ENCODE data around the gene ZSWIM6. TPM values are rescaled to one million over a fixed set of nuclear protein-coding genes. Genes with fewer than 3 reads are reported as not detected.

ZSWIM6 gene
- polyA plus RNA-seq, 3 donors: 1.7 to 33.5 (median 2.7) TPM

DNA sequence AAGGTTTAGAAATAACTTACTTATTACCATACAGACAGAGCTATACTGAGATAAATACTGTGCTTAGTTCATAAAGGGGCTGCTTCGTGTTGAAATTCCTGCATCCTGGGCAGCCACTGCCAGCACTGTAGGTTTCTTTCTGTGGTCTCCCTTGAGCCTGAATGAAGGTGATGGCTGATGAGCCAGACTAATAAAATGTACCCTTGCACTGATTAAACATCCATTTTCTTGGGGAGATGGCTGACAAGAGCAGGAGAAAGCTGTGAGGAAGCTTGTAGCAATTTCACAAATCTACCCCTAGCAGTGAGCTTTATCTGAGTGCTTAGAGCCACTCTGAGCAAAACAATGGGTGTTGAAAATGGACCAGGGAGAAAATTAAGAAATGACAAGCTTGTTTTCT lies 23.3 kb upstream of the ZSWIM6 start:
- TF ChIP-seq, protein P1, sequence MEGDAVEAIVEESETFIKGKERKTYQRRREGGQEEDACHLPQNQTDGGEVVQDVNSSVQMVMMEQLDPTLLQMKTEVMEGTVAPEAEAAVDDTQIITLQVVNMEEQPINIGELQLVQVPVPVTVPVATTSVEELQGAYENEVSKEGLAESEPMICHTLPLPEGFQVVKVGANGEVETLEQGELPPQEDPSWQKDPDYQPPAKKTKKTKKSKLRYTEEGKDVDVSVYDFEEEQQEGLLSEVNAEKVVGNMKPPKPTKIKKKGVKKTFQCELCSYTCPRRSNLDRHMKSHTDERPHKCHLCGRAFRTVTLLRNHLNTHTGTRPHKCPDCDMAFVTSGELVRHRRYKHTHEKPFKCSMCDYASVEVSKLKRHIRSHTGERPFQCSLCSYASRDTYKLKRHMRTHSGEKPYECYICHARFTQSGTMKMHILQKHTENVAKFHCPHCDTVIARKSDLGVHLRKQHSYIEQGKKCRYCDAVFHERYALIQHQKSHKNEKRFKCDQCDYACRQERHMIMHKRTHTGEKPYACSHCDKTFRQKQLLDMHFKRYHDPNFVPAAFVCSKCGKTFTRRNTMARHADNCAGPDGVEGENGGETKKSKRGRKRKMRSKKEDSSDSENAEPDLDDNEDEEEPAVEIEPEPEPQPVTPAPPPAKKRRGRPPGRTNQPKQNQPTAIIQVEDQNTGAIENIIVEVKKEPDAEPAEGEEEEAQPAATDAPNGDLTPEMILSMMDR (IDR thresholded peaks at IDR 0.05): no peak
- Histone ChIP-seq H3K9ac (ENCODE audit: insufficient read depth, low read length, poor library complexity, severe bottlenecking) (no peak overlapping the region), H3K27me3 (ENCODE audit: control insufficient read depth in 2 of 2, insufficient read depth in 2 of 2, low read length in 2 of 2) (no peaks in the 10 kb centered on the region), H3K4me2 (replicated peaks; ENCODE audit: extremely low read depth, low read length, poor library complexity, severe bottlenecking) (no peak overlapping the region), H3K36me3 (replicated peaks in 1 of 2; ENCODE audit: control insufficient read depth in 1 of 2, insufficient read depth in 2 of 2, low read length in 2 of 2) (no peaks in the 10 kb centered on the region), H3K27ac (ENCODE audit: low read depth in 1 of 2, low read length in 2 of 2) (no peak overlapping the region), H4K20me1 (ENCODE audit: insufficient read depth, low read length) (no peaks in the 10 kb centered on the region), H3K9me3 (replicated peaks in 1 of 2; ENCODE audit: control insufficient read depth in 1 of 2, insufficient read depth in 1 of 2, low read length in 2 of 2) (no peaks in the 10 kb centered on the region), H3K79me2 (ENCODE audit: insufficient read depth, low read length) (no peaks in the 10 kb centered on the region), H3K4me3 (replicated peaks in 1 of 3; ENCODE audit: low read depth in 2 of 3, low read length in 3 of 3) (no peak overlapping the region), H2AFZ (ENCODE audit: insufficient read depth, low read depth, low read length, poor library complexity, severe bottlenecking) (no peak overlapping the region), H3K4me1 (ENCODE audit: control insufficient read depth in 1 of 2, insufficient read depth in 2 of 2, low read length in 2 of 2) (peaks cover 18 to 37% of the 10 kb centered on the region in 2 donors)
- peaks cover 45% of the 10 kb centered on the region for H3K4me1 Mint-ChIP-seq
- 100% methylated on average over 1 of the region's 1 CpG for WGBS (ENCODE audit: insufficient coverage)
- H3K36me3 Mint-ChIP-seq: no peaks in the 10 kb centered on the region
- no peak overlapping the region for H3K27ac Mint-ChIP-seq
- H3K9me3 Mint-ChIP-seq: no peaks in the 10 kb centered on the region
- intact Hi-C loops (cut with micrococcal nuclease): loop anchor here in 1 of 2 donors (10.0 kb wide), 1 partner anchor 134 kb away; no protein-coding TSS in a partner anchor
- DNase-seq: no peak
- H3K27me3 Mint-ChIP-seq (ENCODE audit: low read depth in 3 of 3): peaks cover 0 to 4% (median 3%) of the 10 kb centered on the region in 3 donors
- H3K4me3 Mint-ChIP-seq: no peak overlapping the region

DNA sequence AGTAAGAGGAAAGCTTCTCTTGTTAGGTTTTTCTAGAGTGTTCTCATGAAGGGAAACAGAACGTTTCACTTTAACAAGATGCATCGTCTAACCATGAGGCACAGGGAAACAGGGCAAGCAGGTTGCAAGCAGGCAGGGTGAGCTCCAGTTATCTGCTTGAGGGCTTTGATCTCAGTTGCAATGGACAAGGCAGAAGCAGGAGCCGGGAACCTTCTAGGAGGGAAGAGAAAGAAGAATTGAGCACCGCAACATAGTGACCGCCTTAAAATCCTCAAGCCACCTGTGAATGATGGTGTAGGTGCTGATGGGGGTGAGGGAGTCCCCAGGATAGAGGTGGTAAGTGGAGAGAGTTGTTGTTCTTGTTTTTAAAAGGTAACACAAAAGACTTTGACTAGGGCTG lies 22.9 kb upstream of the ZSWIM6 start:
- Mint-ChIP-seq H3K4me3 (no peak overlapping the region), H3K9me3 (no peaks in the 10 kb centered on the region), H3K4me1 (peaks cover 45% of the 10 kb centered on the region), H3K27me3 (ENCODE audit: low read depth in 3 of 3) (peaks cover 0 to 5% (median 2%) of the 10 kb centered on the region in 3 donors), H3K36me3 (no peaks in the 10 kb centered on the region), H3K27ac (no peak overlapping the region)
- no peak overlapping the region for H3K4me2 ChIP-seq (replicated peaks; ENCODE audit: extremely low read depth, low read length, poor library complexity, severe bottlenecking)
- H3K27ac ChIP-seq (ENCODE audit: low read depth in 1 of 2, low read length in 2 of 2): no peak overlapping the region
- H3K9ac ChIP-seq (ENCODE audit: insufficient read depth, low read length, poor library complexity, severe bottlenecking): no peak overlapping the region
- H3K9me3 ChIP-seq (replicated peaks in 1 of 2; ENCODE audit: control insufficient read depth in 1 of 2, insufficient read depth in 1 of 2, low read length in 2 of 2): no peaks in the 10 kb centered on the region
- TF ChIP-seq, protein P1 (IDR thresholded peaks at IDR 0.05): no peak
- no peak overlapping the region for H2AFZ ChIP-seq (ENCODE audit: insufficient read depth, low read depth, low read length, poor library complexity, severe bottlenecking)
- no peaks in the 10 kb centered on the region for H4K20me1 ChIP-seq (ENCODE audit: insufficient read depth, low read length)
- no peak for DNase-seq
- 100% methylated on average over 4 of the region's 5 CpGs for WGBS (ENCODE audit: insufficient coverage)
- intact Hi-C loops (cut with micrococcal nuclease): loop anchor here in 1 of 2 donors (10.0 kb wide), 1 partner anchor 134 kb away; no protein-coding TSS in a partner anchor
- H3K4me1 ChIP-seq (ENCODE audit: control insufficient read depth in 1 of 2, insufficient read depth in 2 of 2, low read length in 2 of 2): peaks cover 21 to 37% of the 10 kb centered on the region in 2 donors
- no peaks in the 10 kb centered on the region for H3K36me3 ChIP-seq (replicated peaks in 1 of 2; ENCODE audit: control insufficient read depth in 1 of 2, insufficient read depth in 2 of 2, low read length in 2 of 2)
- H3K79me2 ChIP-seq (ENCODE audit: insufficient read depth, low read length): no peaks in the 10 kb centered on the region
- no peak overlapping the region for H3K4me3 ChIP-seq (replicated peaks in 1 of 3; ENCODE audit: low read depth in 2 of 3, low read length in 3 of 3)
- no peaks in the 10 kb centered on the region for H3K27me3 ChIP-seq (ENCODE audit: control insufficient read depth in 2 of 2, insufficient read depth in 2 of 2, low read length in 2 of 2)
